K562 (cell line): ENCODE data around the gene THOP1.

ENCODE experiments used
- POLR2A ChIP-seq: fragments of 450-650 bp; conservative IDR thresholded peaks from 2 replicates; pipeline ENCODE4 v1.6.1; 2016
- PPARD ChIP-seq: fragments of 250-450 bp; sonication (Bioruptor Pico); IDR thresholded peaks from 2 replicates; pipeline ENCODE4 v1.8.0; 2022; ENCODE audit warnings: inconsistent platforms, mild to moderate bottlenecking, moderate library complexity
- RFX5 ChIP-seq: IDR thresholded peaks from 2 replicates; pipeline ENCODE4 v1.6.1; 2011; ENCODE audit warnings: low read depth, mild to moderate bottlenecking, improper control_type of control experiment, low read length
- SETDB1 ChIP-seq: IDR thresholded peaks from one replicate; pipeline ENCODE4 v1.6.1; 2012; ENCODE audit warnings: low read length, control low read depth, inconsistent platforms
- ZFP1 ChIP-seq: fragments of 450-650 bp; formaldehyde crosslinking; IDR thresholded peaks from 2 replicates; pipeline ENCODE4 v1.4.0; 2020; ENCODE audit warnings: mild to moderate bottlenecking, mixed read lengths
- ZNF274 ChIP-seq: IDR thresholded peaks from 2 replicates; pipeline ENCODE4 v1.6.1; 2011; ENCODE audit warnings: low read depth, mild to moderate bottlenecking, low read length, moderate library complexity, borderline replicate concordance
- TF ChIP-seq, protein P1 (sequence below), 3 experiments: IDR thresholded peaks in 2 of 3; conservative IDR thresholded peaks in 1 of 3; 2 replicates each; pipeline ENCODE4 v1.5.1; 2011 to 2012; ENCODE audit warnings: low read length in 3 of 3, mild to moderate bottlenecking in 3 of 3, control low read depth in 2 of 3, improper control_type of control experiment in 1 of 3, inconsistent platforms in 1 of 3, low read depth in 1 of 3, mixed read lengths in 1 of 3, moderate library complexity in 1 of 3; ENCODE audit not compliant: insufficient read depth in 2 of 3
- TF ChIP-seq, protein P2 (sequence below): fragments of 450-650 bp; conservative IDR thresholded peaks from 2 replicates; pipeline ENCODE4 v1.6.1; 2016; ENCODE audit warnings: missing genetic modification characterization, low read depth, mild to moderate bottlenecking, missing compliant biosample characterization, moderate library complexity

DNA sequence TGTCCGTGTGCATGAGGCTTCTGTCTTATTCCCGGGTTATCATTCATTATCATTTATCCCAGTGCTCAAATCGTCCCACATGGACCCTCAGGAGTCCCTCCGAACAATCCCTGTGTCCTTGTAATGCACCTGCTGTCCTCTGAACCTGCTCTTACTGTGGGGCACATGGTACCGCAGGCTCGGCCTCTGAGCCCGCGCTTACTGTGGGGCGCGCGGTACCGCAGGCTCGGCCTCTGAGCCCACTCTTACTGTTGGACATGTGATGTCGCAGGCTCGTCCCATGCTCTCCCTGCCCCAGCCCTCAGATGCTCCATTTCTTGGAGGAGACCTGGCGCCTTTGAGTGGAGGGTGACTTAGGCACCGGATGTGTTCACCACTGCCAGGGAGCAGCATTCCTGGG, 17.5 kb downstream of the THOP1 start:
- TF ChIP-seq, protein P1, sequence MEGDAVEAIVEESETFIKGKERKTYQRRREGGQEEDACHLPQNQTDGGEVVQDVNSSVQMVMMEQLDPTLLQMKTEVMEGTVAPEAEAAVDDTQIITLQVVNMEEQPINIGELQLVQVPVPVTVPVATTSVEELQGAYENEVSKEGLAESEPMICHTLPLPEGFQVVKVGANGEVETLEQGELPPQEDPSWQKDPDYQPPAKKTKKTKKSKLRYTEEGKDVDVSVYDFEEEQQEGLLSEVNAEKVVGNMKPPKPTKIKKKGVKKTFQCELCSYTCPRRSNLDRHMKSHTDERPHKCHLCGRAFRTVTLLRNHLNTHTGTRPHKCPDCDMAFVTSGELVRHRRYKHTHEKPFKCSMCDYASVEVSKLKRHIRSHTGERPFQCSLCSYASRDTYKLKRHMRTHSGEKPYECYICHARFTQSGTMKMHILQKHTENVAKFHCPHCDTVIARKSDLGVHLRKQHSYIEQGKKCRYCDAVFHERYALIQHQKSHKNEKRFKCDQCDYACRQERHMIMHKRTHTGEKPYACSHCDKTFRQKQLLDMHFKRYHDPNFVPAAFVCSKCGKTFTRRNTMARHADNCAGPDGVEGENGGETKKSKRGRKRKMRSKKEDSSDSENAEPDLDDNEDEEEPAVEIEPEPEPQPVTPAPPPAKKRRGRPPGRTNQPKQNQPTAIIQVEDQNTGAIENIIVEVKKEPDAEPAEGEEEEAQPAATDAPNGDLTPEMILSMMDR (IDR thresholded peaks at IDR 0.05 in 2 of 3, conservative IDR thresholded peaks at IDR 0.05 in 1 of 3; ENCODE audit: insufficient read depth in 2 of 3, low read depth in 1 of 3, low read length in 3 of 3), result no peak
- TF ChIP-seq PPARD (CRISPR knock-in tag), result no peak
- TF ChIP-seq, protein P2, sequence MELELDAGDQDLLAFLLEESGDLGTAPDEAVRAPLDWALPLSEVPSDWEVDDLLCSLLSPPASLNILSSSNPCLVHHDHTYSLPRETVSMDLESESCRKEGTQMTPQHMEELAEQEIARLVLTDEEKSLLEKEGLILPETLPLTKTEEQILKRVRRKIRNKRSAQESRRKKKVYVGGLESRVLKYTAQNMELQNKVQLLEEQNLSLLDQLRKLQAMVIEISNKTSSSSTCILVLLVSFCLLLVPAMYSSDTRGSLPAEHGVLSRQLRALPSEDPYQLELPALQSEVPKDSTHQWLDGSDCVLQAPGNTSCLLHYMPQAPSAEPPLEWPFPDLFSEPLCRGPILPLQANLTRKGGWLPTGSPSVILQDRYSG (tag), result no peak
- no peak for TF ChIP-seq SETDB1
- no peak for TF ChIP-seq ZFP1 (CRISPR knock-in tag)
- no peak for TF ChIP-seq ZNF274
- TF ChIP-seq RFX5, result no peak
- no peak for TF ChIP-seq POLR2A
